Inferior parietal cortex (tissue), 1 donor: ENCODE measurements around the gene FPR1.

Experiments
- DNase-seq: peaks from one replicate; pipeline ENCODE4 v3.0.0-alpha.2; 2016; ENCODE audit errors: extremely low spot score

The FPR1 gene

GRCh38 chr19:51706296-51706695, 45.4 kb downstream of the FPR1 start:
- DNase-seq, result no peak

GRCh38 chr19:51704626-51705025, 47.1 kb downstream of the FPR1 start:
- no peak for DNase-seq

GRCh38 chr19:51703575-51704515, 47.8 kb downstream of the FPR1 start:
- DNase-seq, result peak; percentile 87

- peak; percentile 17 for DNase-seq
Measured at GRCh38 chr19:51702825-51703574, 48.7 kb downstream of the FPR1 start.

GRCh38 chr19:51702103-51702824, 49.4 kb downstream of the FPR1 start:
- DNase-seq, result peak; percentile 17

GRCh38 chr19:51701468-51702100, 50.1 kb downstream of the FPR1 start:
- no peak for DNase-seq

- no peak for DNase-seq
Measured at GRCh38 chr19:51699170-51699569, 52.5 kb downstream of the FPR1 start.

GRCh38 chr19:51698296-51698695, 53.4 kb downstream of the FPR1 start:
- no peak for DNase-seq

GRCh38 chr19:51697169-51697776, 54.4 kb downstream of the FPR1 start:
- DNase-seq, result no peak

- DNase-seq, result no peak
Measured at GRCh38 chr19:51696606-51697005, 55.1 kb downstream of the FPR1 start.
